Liver (tissue), 9 donors: ENCODE data around the gene PRPF40A. TPM values are rescaled to one million over a fixed set of nuclear protein-coding genes. Genes with fewer than 3 reads are reported as not detected.

Source experiments
- DNase-seq: peaks from one replicate; pipeline ENCODE4 v3.0.0-alpha.2; 2017; ENCODE audit warnings: low spot score
- H3K27ac ChIP-seq, 2 donors: one replicate each; pipeline ENCODE4 v1.7.0; 2013; ENCODE audit warnings: inconsistent platforms in 2 of 2, low read length in 2 of 2, control low read depth in 1 of 2, low read depth in 1 of 2, mild to moderate bottlenecking in 1 of 2
- H3K27me3 ChIP-seq, 4 donors: one replicate each; pipeline versions ENCODE4 v1.6.1 to v1.7.0; 2013; ENCODE audit warnings: low read length in 3 of 4, inconsistent platforms in 1 of 4, mild to moderate bottlenecking in 1 of 4, moderate library complexity in 1 of 4; ENCODE audit not compliant: control insufficient read depth in 4 of 4, insufficient read depth in 4 of 4
- H3K36me3 ChIP-seq, 4 donors: one replicate each; pipeline versions ENCODE4 v1.6.1 to v1.7.0; 2013; ENCODE audit warnings: low read length in 3 of 4, mild to moderate bottlenecking in 3 of 4, low read depth in 1 of 4, moderate library complexity in 1 of 4; ENCODE audit not compliant: control insufficient read depth in 4 of 4, insufficient read depth in 3 of 4
- H3K4me1 ChIP-seq, 4 donors: one replicate each; pipeline versions ENCODE4 v1.6.1 to v1.7.0; 2013; ENCODE audit warnings: low read length in 3 of 4, mild to moderate bottlenecking in 3 of 4, moderate library complexity in 1 of 4; ENCODE audit not compliant: control insufficient read depth in 4 of 4, insufficient read depth in 4 of 4
- H3K4me3 ChIP-seq, 3 donors: one replicate each; pipeline versions ENCODE4 v1.6.1 to v1.7.0; 2013; ENCODE audit warnings: low read length in 3 of 3, control low read depth in 1 of 3, low read depth in 1 of 3, mild to moderate bottlenecking in 1 of 3
- H3K9ac ChIP-seq, 2 donors: one replicate each; pipeline ENCODE4 v1.7.0; 2013; ENCODE audit warnings: low read length in 2 of 2, mild to moderate bottlenecking in 2 of 2, moderate library complexity in 2 of 2, control low read depth in 1 of 2, low read depth in 1 of 2
- H3K9me3 ChIP-seq, 4 donors: one replicate each; pipeline versions ENCODE4 v1.6.1 to v1.7.0; 2013; ENCODE audit warnings: low read length in 3 of 4; ENCODE audit not compliant: control insufficient read depth in 4 of 4
- EGR1 ChIP-seq, 2 donors: IDR thresholded peaks; 2 replicates each; pipeline ENCODE4 v1.6.1; 2016 to 2018; ENCODE audit warnings: antibody characterized with exemption in 2 of 2, low read depth in 2 of 2
- GABPA ChIP-seq, 2 donors: IDR thresholded peaks in 1 of 2; conservative IDR thresholded peaks in 1 of 2; 2 replicates each; pipeline ENCODE4 v1.6.1; 2016; ENCODE audit warnings: antibody characterized with exemption in 2 of 2, mild to moderate bottlenecking in 1 of 2, moderate library complexity in 1 of 2
- HNF4A ChIP-seq, 2 donors: conservative IDR thresholded peaks; 2 replicates each; pipeline ENCODE4 v1.6.1; 2016; ENCODE audit warnings: antibody characterized with exemption in 2 of 2, mild to moderate bottlenecking in 2 of 2
- NR2F2 ChIP-seq: IDR thresholded peaks from 2 replicates; pipeline ENCODE4 v1.6.1; 2016; ENCODE audit warnings: antibody characterized with exemption
- RXRA ChIP-seq, 2 donors: IDR thresholded peaks; 2 replicates each; pipeline ENCODE4 v1.6.1; 2017 to 2018; ENCODE audit warnings: antibody characterized with exemption in 2 of 2, mild to moderate bottlenecking in 1 of 2
- SP1 ChIP-seq: IDR thresholded peaks from 2 replicates; pipeline ENCODE4 v1.6.1; 2018; ENCODE audit warnings: antibody characterized with exemption, mild to moderate bottlenecking
- TAF1 ChIP-seq: conservative IDR thresholded peaks from 2 replicates; pipeline ENCODE4 v1.6.1; 2016; ENCODE audit warnings: antibody characterized with exemption, mild to moderate bottlenecking
- YY1 ChIP-seq: IDR thresholded peaks from 2 replicates; pipeline ENCODE4 v1.6.1; 2016; ENCODE audit warnings: antibody characterized with exemption, mild to moderate bottlenecking
- WGBS: extraction: QIAGEN DNeasy Blood & Tissue Kit; methylation state at CpG from one replicate; pipeline ENCODE4 v1.1.7; 2013; 5-methylcytosine and 5-hydroxymethylcytosine counted together
- polyA plus RNA-seq, 2 donors: library from polyadenylated mRNA; stranded (reverse) in 1 of 2; unstranded in 1 of 2; fragments of 200-250 nt in 1 of 2; fragments of >200 nt in 1 of 2; fragmentation: Nextera tagmentation in 1 of 2; extraction: Ambion mirVana in 1 of 2; gene quantifications; one replicate each; pipeline versions ENCODE4 v1.2.1 to v1.2.3, GENCODE V29; 2013 to 2015
- total RNA-seq, 2 donors: library from RNA; depleted of rRNA; stranded (reverse); fragments of >200 nt; gene quantifications; one replicate each; pipeline ENCODE4 v1.2.3, GENCODE V29; 2014
- TF ChIP-seq, protein P1 (sequence below): IDR thresholded peaks from 2 replicates; pipeline ENCODE4 v1.6.1; 2016; ENCODE audit warnings: antibody characterized with exemption, mild to moderate bottlenecking
- TF ChIP-seq, protein P2 (sequence below): IDR thresholded peaks from 2 replicates; pipeline ENCODE4 v1.6.1; 2016; ENCODE audit warnings: antibody characterized with exemption
- TF ChIP-seq, protein P3 (sequence below): IDR thresholded peaks from 2 replicates; pipeline ENCODE4 v1.6.1; 2016; ENCODE audit warnings: antibody characterized with exemption
- TF ChIP-seq, protein P4 (sequence below): IDR thresholded peaks from 2 replicates; pipeline ENCODE4 v1.6.1; 2016; ENCODE audit warnings: antibody characterized with exemption
- TF ChIP-seq, protein P5 (sequence below): fragments of 150-350 bp; IDR thresholded peaks from 2 replicates; pipeline ENCODE4 v1.5.1; 2017; ENCODE audit warnings: improper control_type of control experiment, low read depth, low read length; ENCODE audit not compliant: missing input control
- donor health status: healthy.
- donor health status: healthy.
- donor health status: healthy.
- donor health status: healthy.
- donor health status: healthy.

Gene PRPF40A
- total RNA-seq (10 to 100 TPM; 56.3 to 58.1 TPM), polyA plus RNA-seq (10 to 100 TPM; 18.8 to 51.1 TPM)

DNA sequence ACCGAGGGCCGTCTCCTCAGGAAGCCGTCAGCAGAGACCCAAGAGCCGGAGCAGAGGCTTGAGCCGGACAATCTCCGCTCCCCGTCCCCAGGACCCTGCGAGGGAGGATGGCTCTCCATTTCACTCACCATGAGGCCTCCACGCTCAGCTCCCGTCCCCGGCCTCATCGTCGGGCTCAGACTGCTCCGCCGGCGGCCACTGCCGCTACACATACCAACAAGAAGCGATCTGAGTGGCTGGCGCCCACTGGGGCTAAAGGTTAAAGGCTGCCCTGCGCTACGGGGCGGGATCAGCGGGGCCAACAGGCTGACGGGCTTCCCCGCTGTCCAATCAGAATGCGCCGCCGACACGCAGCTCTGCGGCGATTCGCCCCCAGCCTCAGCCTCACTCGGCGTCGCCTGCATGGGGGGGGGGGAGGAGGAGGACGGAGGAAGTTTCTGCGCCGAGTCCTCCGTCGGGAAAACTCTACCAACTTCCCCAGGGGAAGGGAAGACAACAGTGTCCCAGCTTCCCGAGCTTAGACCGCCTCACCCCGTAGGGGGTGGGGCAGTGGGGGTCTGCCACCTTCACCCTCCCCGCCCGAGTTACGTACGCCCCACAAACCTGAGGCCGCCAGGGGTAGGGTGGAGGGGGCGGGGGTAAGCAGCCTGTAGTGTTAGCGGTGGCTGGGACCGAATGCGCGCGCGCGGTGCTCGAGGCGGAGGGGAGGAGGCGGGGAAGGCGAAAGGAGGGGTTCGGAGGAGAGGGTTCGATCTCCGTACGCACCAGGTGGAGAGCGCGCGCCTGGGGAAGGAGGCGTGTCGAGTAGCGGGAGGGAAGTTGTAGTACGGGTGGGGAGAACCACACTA, at the start of gene PRPF40A:
PRPF40A (minus strand) TSS at position 234 of the 848 bp plus-strand sequence; CDS start at position 212, 22 bp downstream.
- under 1% methylated on average over 71 of the region's 71 CpGs for WGBS
- TF ChIP-seq TAF1 (peak; percentile 57), NR2F2 (peak; percentile 99), GABPA (IDR thresholded peaks at IDR 0.05 in 1 of 2, conservative IDR thresholded peaks at IDR 0.05 in 1 of 2) (peak in 1 of 2 donors; percentile 48), RXRA (IDR thresholded peaks at IDR 0.05) (peak; percentile 56 to 79), YY1 (peak; percentile 61), EGR1 (IDR thresholded peaks at IDR 0.05; ENCODE audit: low read depth in 2 of 2) (peak in 1 of 2 donors; percentile 2), HNF4A (conservative IDR thresholded peaks at IDR 0.05) (peak in 1 of 2 donors; percentile 15), SP1 (peak; percentile 99)
- TF ChIP-seq, protein P1, sequence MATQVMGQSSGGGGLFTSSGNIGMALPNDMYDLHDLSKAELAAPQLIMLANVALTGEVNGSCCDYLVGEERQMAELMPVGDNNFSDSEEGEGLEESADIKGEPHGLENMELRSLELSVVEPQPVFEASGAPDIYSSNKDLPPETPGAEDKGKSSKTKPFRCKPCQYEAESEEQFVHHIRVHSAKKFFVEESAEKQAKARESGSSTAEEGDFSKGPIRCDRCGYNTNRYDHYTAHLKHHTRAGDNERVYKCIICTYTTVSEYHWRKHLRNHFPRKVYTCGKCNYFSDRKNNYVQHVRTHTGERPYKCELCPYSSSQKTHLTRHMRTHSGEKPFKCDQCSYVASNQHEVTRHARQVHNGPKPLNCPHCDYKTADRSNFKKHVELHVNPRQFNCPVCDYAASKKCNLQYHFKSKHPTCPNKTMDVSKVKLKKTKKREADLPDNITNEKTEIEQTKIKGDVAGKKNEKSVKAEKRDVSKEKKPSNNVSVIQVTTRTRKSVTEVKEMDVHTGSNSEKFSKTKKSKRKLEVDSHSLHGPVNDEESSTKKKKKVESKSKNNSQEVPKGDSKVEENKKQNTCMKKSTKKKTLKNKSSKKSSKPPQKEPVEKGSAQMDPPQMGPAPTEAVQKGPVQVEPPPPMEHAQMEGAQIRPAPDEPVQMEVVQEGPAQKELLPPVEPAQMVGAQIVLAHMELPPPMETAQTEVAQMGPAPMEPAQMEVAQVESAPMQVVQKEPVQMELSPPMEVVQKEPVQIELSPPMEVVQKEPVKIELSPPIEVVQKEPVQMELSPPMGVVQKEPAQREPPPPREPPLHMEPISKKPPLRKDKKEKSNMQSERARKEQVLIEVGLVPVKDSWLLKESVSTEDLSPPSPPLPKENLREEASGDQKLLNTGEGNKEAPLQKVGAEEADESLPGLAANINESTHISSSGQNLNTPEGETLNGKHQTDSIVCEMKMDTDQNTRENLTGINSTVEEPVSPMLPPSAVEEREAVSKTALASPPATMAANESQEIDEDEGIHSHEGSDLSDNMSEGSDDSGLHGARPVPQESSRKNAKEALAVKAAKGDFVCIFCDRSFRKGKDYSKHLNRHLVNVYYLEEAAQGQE: peak; percentile 65
- TF ChIP-seq, protein P2, sequence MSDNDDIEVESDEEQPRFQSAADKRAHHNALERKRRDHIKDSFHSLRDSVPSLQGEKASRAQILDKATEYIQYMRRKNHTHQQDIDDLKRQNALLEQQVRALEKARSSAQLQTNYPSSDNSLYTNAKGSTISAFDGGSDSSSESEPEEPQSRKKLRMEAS: no peak
- TF ChIP-seq, protein P3, sequence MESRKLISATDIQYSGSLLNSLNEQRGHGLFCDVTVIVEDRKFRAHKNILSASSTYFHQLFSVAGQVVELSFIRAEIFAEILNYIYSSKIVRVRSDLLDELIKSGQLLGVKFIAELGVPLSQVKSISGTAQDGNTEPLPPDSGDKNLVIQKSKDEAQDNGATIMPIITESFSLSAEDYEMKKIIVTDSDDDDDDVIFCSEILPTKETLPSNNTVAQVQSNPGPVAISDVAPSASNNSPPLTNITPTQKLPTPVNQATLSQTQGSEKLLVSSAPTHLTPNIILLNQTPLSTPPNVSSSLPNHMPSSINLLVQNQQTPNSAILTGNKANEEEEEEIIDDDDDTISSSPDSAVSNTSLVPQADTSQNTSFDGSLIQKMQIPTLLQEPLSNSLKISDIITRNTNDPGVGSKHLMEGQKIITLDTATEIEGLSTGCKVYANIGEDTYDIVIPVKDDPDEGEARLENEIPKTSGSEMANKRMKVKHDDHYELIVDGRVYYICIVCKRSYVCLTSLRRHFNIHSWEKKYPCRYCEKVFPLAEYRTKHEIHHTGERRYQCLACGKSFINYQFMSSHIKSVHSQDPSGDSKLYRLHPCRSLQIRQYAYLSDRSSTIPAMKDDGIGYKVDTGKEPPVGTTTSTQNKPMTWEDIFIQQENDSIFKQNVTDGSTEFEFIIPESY: no peak
- TF ChIP-seq, protein P4, sequence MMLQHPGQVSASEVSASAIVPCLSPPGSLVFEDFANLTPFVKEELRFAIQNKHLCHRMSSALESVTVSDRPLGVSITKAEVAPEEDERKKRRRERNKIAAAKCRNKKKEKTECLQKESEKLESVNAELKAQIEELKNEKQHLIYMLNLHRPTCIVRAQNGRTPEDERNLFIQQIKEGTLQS: no peak

DNA sequence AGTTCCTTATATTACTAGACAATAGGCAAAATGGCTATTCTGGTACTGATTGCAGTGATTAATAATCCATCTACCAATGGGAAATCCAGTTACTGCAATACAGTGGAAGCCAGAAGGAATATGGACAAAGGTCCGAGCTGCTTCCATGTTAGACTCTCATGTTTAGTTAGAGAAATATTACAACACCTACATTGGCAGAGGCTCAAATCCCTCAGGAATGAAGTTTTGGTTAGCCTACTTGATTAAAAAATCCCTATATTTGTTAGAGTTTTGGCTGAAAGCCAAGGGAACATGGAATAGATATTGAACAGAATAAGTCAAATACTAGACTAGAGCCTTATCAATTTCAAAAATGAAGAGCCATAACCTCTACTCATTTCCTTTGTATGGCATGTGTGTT, 49.7 kb upstream of the PRPF40A start:
- H3K27me3 ChIP-seq: no peaks in the 10 kb centered on the region

More for the DNA sequence above, at the start of gene PRPF40A:
- Histone ChIP-seq H3K9ac (peak within 1 kb of the TSS; percentile 89 to 96), H3K4me1 (peaks cover 5 to 33% (median 23%) of the 10 kb centered on the region in 4 donors), H3K27ac (peak within 1 kb of the TSS; percentile 81 to 97), H3K36me3 (peaks cover 0 to 5% (median 4%) of the 10 kb centered on the region in 4 donors), H3K4me3 (peak within 1 kb of the TSS; percentile 80 to 99 (median 97)), H3K27me3 (no peaks in the 10 kb centered on the region), H3K9me3 (no peaks in the 10 kb centered on the region)
- DNase-seq: peak; percentile 99

More for the DNA sequence above, 49.7 kb upstream of the PRPF40A start:
- peaks cover 0 to 2% (median 0%) of the 10 kb centered on the region in 4 donors for H3K4me1 ChIP-seq
- no peak overlapping the region for H3K27ac ChIP-seq
- no peak for DNase-seq
- TF ChIP-seq YY1 (peak; percentile 49), HNF4A (conservative IDR thresholded peaks at IDR 0.05) (peak; percentile 17 to 31)
- TF ChIP-seq, protein P5, sequence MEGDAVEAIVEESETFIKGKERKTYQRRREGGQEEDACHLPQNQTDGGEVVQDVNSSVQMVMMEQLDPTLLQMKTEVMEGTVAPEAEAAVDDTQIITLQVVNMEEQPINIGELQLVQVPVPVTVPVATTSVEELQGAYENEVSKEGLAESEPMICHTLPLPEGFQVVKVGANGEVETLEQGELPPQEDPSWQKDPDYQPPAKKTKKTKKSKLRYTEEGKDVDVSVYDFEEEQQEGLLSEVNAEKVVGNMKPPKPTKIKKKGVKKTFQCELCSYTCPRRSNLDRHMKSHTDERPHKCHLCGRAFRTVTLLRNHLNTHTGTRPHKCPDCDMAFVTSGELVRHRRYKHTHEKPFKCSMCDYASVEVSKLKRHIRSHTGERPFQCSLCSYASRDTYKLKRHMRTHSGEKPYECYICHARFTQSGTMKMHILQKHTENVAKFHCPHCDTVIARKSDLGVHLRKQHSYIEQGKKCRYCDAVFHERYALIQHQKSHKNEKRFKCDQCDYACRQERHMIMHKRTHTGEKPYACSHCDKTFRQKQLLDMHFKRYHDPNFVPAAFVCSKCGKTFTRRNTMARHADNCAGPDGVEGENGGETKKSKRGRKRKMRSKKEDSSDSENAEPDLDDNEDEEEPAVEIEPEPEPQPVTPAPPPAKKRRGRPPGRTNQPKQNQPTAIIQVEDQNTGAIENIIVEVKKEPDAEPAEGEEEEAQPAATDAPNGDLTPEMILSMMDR: no peak
- TF ChIP-seq, protein P3: no peak
- H3K9ac ChIP-seq: no peak overlapping the region
- H3K36me3 ChIP-seq: peaks cover 0 to 5% (median 0%) of the 10 kb centered on the region in 4 donors
- WGBS: 43% methylated on average over 1 of the region's 1 CpG
- H3K9me3 ChIP-seq: no peaks in the 10 kb centered on the region
- H3K4me3 ChIP-seq: no peak overlapping the region
